ENCODE results near the gene GJA10. TPM values are rescaled to one million over a fixed set of nuclear protein-coding genes. Genes with fewer than 3 reads are reported as not detected.

The GJA10 gene
- polyA plus RNA-seq, 1 of the 3 experiments (the other 2 are of a cell fraction) = not detected

DNA sequence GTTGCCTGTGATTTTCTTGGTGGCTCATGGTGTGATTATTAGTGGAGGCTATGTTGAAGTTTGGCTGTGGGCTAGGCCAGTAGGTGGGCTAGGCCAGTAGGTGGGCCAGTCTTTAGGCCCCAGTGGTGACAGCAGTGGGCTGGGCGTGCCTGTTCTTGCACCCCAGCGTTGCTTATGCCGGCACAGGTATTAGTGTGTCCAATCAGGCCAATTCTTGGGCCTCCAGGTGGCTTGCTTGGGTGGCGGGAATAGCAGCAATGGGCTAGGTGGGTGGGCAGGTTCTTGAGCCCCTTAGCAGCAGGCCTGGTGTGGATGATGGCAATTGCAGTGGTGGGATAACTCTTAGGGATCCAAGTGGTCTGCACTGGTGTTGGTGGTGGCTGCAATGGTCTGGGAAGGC is 22.9 kb downstream of the GJA10 start:
- H3F3A ChIP-seq (replicated peaks; ENCODE audit: insufficient read depth) = no peaks in the 10 kb centered on the region
- ChIA-PET CTCF (interaction anchor here (1.0 kb wide), 1 partner anchor 23 kb away, joined by 4 read pairs; no protein-coding TSS in a partner anchor), POLR2A (no interaction called here)
- H4K20me1 ChIP-seq (ENCODE audit: insufficient read depth) = no peaks in the 10 kb centered on the region
- no peak overlapping the region for H3K4me3 ChIP-seq (ENCODE audit: low read depth in 2 of 2, low read length in 1 of 2)
- H3K79me2 ChIP-seq (ENCODE audit: insufficient read depth) = no peaks in the 10 kb centered on the region
- no peaks in the 10 kb centered on the region for H3K9me3 ChIP-seq
- no peak overlapping the region for H3K9ac ChIP-seq
- DNase-seq = no peak
- H3K4me1 ChIP-seq (ENCODE audit: control insufficient read depth in 1 of 2, insufficient read depth in 2 of 2, low read depth in 1 of 2, low read length in 1 of 2) = no peaks in the 10 kb centered on the region
- H3K36me3 ChIP-seq (replicated peaks in 1 of 2; ENCODE audit: control insufficient read depth in 1 of 2, insufficient read depth in 2 of 2, low read length in 1 of 2) = no peaks in the 10 kb centered on the region
- H3K4me2 ChIP-seq = no peak overlapping the region
- no peak overlapping the region for H3K27ac ChIP-seq (ENCODE audit: low read depth in 2 of 2, low read length in 1 of 2)
- no peak for TF ChIP-seq TAF1 (IDR thresholded peaks at IDR 0.05; ENCODE audit: borderline replicate concordance, low read depth, low read length)
- no peak for TF ChIP-seq JUND (IDR thresholded peaks at IDR 0.05)
- TF ChIP-seq CHD2 (IDR thresholded peaks at IDR 0.05; ENCODE audit: low read length, partially characterized antibody) = no peak
- no peak for TF ChIP-seq MXI1 (IDR thresholded peaks at IDR 0.05; ENCODE audit: low read depth, low read length)
- no peak for TF ChIP-seq TEAD4 (IDR thresholded peaks at IDR 0.05; ENCODE audit: borderline replicate concordance, insufficient read depth)
- TF ChIP-seq REST (IDR thresholded peaks at IDR 0.05; ENCODE audit: low read depth, low read length) = no peak
- TF ChIP-seq, protein P1, sequence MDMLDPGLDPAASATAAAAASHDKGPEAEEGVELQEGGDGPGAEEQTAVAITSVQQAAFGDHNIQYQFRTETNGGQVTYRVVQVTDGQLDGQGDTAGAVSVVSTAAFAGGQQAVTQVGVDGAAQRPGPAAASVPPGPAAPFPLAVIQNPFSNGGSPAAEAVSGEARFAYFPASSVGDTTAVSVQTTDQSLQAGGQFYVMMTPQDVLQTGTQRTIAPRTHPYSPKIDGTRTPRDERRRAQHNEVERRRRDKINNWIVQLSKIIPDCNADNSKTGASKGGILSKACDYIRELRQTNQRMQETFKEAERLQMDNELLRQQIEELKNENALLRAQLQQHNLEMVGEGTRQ (IDR thresholded peaks at IDR 0.05; ENCODE audit: borderline replicate concordance, low read depth, low read length) = no peak
- TF ChIP-seq ZBTB33 (IDR thresholded peaks at IDR 0.05; ENCODE audit: borderline replicate concordance, low read depth) = no peak
- no peak for TF ChIP-seq NRF1 (IDR thresholded peaks at IDR 0.05; ENCODE audit: low read depth, low read length)
- TF ChIP-seq NFIC (IDR thresholded peaks at IDR 0.05; ENCODE audit: borderline replicate concordance) = no peak
- no peak for TF ChIP-seq POLR2AphosphoS5 (IDR thresholded peaks at IDR 0.05; ENCODE audit: low read depth, low read length)
- no peak overlapping the region for H2AFZ ChIP-seq (ENCODE audit: low read depth)
- WGBS (ENCODE audit: low lambda C conversion rate) = no CpG with 5 or more reads among the region's 4 CpGs
- no peaks in the 10 kb centered on the region for H3K27me3 ChIP-seq (ENCODE audit: insufficient read depth)
- H3K9me2 ChIP-seq = no peaks in the 10 kb centered on the region
